Astrocyte of the spinal cord (primary cell): Measurements from ENCODE around the gene SYNPO2.

Experiments used
- DNase-seq: peaks from one replicate; pipeline ENCODE4 v3.0.0; 2011; ENCODE audit warnings: low read depth, low spot score
- H3K4me3 ChIP-seq: 2 replicates; pipeline ENCODE4 v1.5.1; 2011; ENCODE audit warnings: low read depth, mild to moderate bottlenecking, low read length, moderate library complexity
- in situ Hi-C: cut with HindIII; loops from 2 replicates; pipeline ENCODE4 v1.10.0; 2017; ENCODE audit warnings: low sequenced_read_pairs
- TF ChIP-seq, protein P1 (sequence below): IDR thresholded peaks from 2 replicates; pipeline ENCODE4 v1.5.1; 2012; ENCODE audit warnings: low read depth, mild to moderate bottlenecking, low read length, inconsistent platforms

The SYNPO2 gene

DNA sequence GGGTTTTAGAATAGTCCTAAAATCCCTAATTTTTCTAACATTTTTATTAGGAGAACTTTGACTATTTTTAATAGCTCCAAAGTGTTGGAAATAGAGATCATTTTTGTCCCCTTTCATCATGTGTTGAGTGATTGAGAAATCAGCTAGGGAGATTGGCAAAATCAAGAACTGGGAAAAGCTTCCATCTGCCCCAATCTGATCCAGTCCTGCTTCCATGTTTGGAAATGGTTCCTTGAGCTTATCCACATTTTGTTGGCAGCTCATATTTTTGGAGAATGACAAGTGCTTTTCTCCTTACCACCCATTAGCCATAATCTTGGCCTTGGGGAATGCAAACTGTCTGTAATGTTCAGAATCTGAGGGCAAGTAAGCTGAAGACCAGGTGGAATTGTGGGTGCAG lies 73.9 kb downstream of the SYNPO2 start:
- TF ChIP-seq, protein P1, sequence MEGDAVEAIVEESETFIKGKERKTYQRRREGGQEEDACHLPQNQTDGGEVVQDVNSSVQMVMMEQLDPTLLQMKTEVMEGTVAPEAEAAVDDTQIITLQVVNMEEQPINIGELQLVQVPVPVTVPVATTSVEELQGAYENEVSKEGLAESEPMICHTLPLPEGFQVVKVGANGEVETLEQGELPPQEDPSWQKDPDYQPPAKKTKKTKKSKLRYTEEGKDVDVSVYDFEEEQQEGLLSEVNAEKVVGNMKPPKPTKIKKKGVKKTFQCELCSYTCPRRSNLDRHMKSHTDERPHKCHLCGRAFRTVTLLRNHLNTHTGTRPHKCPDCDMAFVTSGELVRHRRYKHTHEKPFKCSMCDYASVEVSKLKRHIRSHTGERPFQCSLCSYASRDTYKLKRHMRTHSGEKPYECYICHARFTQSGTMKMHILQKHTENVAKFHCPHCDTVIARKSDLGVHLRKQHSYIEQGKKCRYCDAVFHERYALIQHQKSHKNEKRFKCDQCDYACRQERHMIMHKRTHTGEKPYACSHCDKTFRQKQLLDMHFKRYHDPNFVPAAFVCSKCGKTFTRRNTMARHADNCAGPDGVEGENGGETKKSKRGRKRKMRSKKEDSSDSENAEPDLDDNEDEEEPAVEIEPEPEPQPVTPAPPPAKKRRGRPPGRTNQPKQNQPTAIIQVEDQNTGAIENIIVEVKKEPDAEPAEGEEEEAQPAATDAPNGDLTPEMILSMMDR, result no peak
- no peak for DNase-seq
- in situ Hi-C loops, result no loop called here
- no peak overlapping the region for H3K4me3 ChIP-seq

DNA sequence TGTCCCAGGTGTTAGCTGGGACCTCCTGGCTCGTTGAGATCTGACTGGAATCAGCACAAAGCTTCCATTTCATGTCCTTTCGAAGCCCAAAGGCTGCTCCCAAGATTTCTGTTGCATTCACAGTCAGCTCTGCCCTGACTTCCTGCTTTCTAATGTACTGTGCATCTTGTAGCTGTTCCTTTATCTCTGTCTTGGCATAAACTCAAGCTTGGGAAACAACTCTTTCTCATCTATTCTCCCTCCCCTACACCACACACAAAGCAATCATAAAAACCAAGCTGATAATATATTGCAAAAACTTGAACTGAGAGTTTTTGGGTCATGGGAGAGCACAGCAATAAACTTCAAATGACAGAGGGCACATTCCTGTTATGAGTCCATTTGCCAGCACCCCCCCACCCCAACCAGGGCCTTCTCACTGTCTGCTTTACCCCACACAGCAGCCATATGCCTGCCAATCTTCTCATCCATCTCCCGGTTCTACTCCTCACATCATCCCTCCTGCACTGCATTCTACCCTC lies 76.3 kb downstream of the SYNPO2 start:
- no peak overlapping the region for H3K4me3 ChIP-seq
- in situ Hi-C loops, result no loop called here
- TF ChIP-seq, protein P1, result no peak
- peak; percentile 55 for DNase-seq

DNA sequence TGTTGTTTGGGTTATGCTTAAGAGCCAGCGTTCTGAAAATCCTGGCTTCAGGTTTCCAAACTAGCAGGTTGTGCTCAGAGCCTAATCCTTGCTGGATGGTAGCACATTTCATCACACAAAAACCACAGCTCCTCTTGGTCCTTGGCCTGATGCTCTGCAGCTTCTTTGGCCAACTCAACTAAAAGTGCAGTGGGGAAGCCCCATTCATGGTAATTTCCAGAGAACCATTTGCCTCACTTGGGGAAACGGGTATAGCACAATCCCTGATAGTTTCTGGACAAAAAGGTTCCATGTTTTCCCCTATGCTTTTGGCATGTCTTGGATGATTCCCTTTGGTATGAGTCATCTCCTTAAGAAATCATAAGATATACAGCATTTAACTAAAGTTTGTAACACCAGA lies 78.7 kb downstream of the SYNPO2 start:
- peak; percentile 69 for DNase-seq
- in situ Hi-C loops, result no loop called here
- no peak overlapping the region for H3K4me3 ChIP-seq
- TF ChIP-seq, protein P1, result no peak

DNA sequence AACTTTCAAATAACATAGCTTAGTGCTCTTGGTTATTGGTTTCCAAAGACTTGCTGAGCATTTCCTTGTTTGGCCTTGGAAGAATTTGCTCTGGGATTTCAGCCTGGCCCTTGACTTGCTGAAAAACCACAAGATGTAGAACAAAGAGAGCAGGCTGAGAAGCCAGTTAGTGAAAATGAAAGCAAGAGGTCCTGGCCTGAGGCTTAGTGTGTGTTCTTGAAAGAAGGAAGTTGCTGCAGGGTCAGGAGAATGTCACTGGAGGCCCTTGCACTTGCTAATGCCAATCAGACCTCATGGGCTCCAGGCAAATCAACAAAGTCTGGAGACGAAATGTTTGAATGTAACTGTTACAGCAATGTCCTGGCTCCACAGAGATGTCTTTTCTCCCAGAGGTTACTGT lies 79.4 kb downstream of the SYNPO2 start:
- no peak overlapping the region for H3K4me3 ChIP-seq
- TF ChIP-seq, protein P1, result no peak
- in situ Hi-C loops, result no loop called here
- peak; percentile 96 for DNase-seq

- TF ChIP-seq, protein P1, result no peak
- in situ Hi-C loops, result no loop called here
- no peak for DNase-seq
- H3K4me3 ChIP-seq, result no peak overlapping the region
Measured at GRCh38 chr4:118968813-118969212, 80.2 kb downstream of the SYNPO2 start.

DNA sequence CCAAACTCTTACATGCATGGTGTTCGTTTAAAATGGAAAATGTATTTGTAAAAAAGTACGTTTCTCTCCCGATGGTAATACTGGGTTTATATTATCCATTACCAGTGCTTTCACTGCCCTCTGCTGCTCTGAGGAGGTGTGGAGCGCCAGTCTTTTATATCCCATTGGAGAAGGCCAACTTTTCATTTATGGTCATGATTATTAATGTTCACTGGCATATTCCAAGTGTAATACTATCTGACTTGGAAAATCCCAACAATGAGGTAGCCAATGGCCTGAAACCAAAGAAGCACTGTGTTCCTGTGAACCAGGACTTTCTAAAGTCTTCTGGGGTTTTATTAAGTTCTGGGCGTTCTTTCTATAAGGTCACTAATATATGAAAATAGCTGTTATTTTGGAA lies 80.7 kb downstream of the SYNPO2 start:
- peak; percentile 80 for DNase-seq
- TF ChIP-seq, protein P1, result peak; percentile 74
- no peak overlapping the region for H3K4me3 ChIP-seq
- in situ Hi-C loops, result no loop called here

DNA sequence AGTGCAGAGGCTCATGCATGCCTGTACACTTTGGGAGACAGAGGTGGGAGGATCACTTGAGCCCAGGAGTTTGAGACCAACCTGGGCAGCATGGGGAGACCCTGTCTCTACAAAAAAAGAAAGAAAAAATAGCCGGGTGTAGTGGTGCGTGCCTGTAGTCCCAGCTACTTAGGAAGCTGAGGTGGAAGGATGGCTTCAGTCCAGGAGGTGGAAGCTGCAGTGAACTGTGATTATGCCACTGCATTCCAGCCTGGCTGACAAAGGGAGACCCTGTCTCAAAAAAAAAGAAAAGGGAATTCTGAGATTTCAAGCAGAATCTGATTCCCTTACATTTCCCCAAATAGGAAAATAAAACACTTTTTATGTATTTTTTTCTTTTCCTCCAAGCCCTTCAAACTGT lies 83.5 kb downstream of the SYNPO2 start:
- DNase-seq, result no peak
- TF ChIP-seq, protein P1, result no peak
- H3K4me3 ChIP-seq, result no peak overlapping the region
- in situ Hi-C loops, result no loop called here
